ENCODE measurements around the gene TAL1.

- TF ChIP-seq POLR2A (IDR thresholded peaks at IDR 0.05) (no peak), CTCF (IDR thresholded peaks at IDR 0.05) (no peak)
Measured at GRCh38 chr1:47276850-47277249, 44.8 kb upstream of the TAL1 start.
